ENCODE measurements around the gene OR2V1. TPM values are rescaled to one million over a fixed set of nuclear protein-coding genes. Genes with fewer than 3 reads are reported as not detected.

Gene OR2V1
- total and polyA plus RNA-seq, 2 of the 13 experiments (the other 11 are each of a cell fraction or from before 2014, with no cell fraction given), result not detected

DNA sequence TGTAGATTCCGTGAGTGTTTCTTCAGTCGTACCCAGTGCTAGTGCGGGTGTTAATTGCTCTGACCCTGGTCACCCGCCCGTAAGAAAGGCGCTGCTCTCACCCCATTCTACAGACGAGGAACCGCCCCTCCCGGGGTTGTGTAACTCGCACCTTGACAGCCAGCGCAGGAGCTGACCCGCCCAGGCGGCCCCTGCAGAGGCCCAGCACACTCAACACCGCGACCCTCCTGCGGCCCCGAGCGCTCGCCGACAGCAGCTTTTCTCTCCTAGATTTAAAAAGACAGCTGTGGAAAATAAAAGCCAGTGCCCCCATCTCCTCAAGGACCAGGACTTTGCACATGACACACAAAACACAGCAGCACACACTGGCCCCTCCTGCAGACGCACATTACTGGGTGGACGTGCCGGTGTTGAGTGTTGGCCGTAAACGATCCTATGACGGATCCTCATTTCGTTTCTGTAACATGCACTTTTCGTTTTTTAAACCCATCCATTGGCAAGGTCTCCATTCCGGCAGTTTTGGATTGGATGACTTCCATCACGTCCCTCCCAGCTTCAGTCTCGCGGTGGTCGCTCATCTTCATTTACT is 39.4 kb upstream of the OR2V1 start (continued):
- TF ChIP-seq ZNF292 (CRISPR knock-in tag; IDR thresholded peaks at IDR 0.05; ENCODE audit: borderline replicate concordance, low read depth) (0 out of 2 replicates have a peak, but pooled peaks have one; percentile 38), SP5 (CRISPR knock-in tag; IDR thresholded peaks at IDR 0.05; ENCODE audit: borderline replicate concordance, low read depth) (peak; percentile 52; the same call in 1 of the 2 replicates), ZC3H13 (CRISPR knock-in tag; IDR thresholded peaks at IDR 0.05) (no peak), ZNF720 (CRISPR knock-in tag; IDR thresholded peaks at IDR 0.05) (no peak), ZNF160 (CRISPR knock-in tag; IDR thresholded peaks at IDR 0.05) (no peak), ZBTB7B (CRISPR knock-in tag; IDR thresholded peaks at IDR 0.05) (0 out of 2 replicates have a peak, but pooled peaks have one; percentile 21), AKAP8 (CRISPR knock-in tag; IDR thresholded peaks at IDR 0.05) (no peak), RBM39 (IDR thresholded peaks at IDR 0.05; ENCODE audit: low read depth, low read length, poor library complexity, severe bottlenecking) (peak; percentile 4), ZNF350 (CRISPR knock-in tag; IDR thresholded peaks at IDR 0.05; ENCODE audit: borderline replicate concordance, low read depth) (peak; percentile 8; the same call in 1 of the 2 replicates), ZBTB3 (CRISPR knock-in tag; IDR thresholded peaks at IDR 0.05; ENCODE audit: borderline replicate concordance, low read depth) (no peak), ZNF598 (CRISPR knock-in tag; IDR thresholded peaks at IDR 0.05; ENCODE audit: borderline replicate concordance) (no peak), ZNF747 (CRISPR knock-in tag; IDR thresholded peaks at IDR 0.05; ENCODE audit: borderline replicate concordance) (no peak), ZNF546 (CRISPR knock-in tag; conservative IDR thresholded peaks at IDR 0.05) (no peak), CENPX (CRISPR knock-in tag; IDR thresholded peaks at IDR 0.05) (no peak)
- TF ChIP-seq, protein P1, sequence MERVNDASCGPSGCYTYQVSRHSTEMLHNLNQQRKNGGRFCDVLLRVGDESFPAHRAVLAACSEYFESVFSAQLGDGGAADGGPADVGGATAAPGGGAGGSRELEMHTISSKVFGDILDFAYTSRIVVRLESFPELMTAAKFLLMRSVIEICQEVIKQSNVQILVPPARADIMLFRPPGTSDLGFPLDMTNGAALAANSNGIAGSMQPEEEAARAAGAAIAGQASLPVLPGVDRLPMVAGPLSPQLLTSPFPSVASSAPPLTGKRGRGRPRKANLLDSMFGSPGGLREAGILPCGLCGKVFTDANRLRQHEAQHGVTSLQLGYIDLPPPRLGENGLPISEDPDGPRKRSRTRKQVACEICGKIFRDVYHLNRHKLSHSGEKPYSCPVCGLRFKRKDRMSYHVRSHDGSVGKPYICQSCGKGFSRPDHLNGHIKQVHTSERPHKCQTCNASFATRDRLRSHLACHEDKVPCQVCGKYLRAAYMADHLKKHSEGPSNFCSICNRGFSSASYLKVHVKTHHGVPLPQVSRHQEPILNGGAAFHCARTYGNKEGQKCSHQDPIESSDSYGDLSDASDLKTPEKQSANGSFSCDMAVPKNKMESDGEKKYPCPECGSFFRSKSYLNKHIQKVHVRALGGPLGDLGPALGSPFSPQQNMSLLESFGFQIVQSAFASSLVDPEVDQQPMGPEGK (CRISPR knock-in tag; IDR thresholded peaks at IDR 0.05), result peak; percentile 30; the same call in 1 of the 2 replicates
- TF ChIP-seq, protein P2, sequence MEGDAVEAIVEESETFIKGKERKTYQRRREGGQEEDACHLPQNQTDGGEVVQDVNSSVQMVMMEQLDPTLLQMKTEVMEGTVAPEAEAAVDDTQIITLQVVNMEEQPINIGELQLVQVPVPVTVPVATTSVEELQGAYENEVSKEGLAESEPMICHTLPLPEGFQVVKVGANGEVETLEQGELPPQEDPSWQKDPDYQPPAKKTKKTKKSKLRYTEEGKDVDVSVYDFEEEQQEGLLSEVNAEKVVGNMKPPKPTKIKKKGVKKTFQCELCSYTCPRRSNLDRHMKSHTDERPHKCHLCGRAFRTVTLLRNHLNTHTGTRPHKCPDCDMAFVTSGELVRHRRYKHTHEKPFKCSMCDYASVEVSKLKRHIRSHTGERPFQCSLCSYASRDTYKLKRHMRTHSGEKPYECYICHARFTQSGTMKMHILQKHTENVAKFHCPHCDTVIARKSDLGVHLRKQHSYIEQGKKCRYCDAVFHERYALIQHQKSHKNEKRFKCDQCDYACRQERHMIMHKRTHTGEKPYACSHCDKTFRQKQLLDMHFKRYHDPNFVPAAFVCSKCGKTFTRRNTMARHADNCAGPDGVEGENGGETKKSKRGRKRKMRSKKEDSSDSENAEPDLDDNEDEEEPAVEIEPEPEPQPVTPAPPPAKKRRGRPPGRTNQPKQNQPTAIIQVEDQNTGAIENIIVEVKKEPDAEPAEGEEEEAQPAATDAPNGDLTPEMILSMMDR (CRISPR knock-in tag; IDR thresholded peaks at IDR 0.05), result no peak; the same call in 1 of the 2 replicates
- TF ChIP-seq, protein P3, sequence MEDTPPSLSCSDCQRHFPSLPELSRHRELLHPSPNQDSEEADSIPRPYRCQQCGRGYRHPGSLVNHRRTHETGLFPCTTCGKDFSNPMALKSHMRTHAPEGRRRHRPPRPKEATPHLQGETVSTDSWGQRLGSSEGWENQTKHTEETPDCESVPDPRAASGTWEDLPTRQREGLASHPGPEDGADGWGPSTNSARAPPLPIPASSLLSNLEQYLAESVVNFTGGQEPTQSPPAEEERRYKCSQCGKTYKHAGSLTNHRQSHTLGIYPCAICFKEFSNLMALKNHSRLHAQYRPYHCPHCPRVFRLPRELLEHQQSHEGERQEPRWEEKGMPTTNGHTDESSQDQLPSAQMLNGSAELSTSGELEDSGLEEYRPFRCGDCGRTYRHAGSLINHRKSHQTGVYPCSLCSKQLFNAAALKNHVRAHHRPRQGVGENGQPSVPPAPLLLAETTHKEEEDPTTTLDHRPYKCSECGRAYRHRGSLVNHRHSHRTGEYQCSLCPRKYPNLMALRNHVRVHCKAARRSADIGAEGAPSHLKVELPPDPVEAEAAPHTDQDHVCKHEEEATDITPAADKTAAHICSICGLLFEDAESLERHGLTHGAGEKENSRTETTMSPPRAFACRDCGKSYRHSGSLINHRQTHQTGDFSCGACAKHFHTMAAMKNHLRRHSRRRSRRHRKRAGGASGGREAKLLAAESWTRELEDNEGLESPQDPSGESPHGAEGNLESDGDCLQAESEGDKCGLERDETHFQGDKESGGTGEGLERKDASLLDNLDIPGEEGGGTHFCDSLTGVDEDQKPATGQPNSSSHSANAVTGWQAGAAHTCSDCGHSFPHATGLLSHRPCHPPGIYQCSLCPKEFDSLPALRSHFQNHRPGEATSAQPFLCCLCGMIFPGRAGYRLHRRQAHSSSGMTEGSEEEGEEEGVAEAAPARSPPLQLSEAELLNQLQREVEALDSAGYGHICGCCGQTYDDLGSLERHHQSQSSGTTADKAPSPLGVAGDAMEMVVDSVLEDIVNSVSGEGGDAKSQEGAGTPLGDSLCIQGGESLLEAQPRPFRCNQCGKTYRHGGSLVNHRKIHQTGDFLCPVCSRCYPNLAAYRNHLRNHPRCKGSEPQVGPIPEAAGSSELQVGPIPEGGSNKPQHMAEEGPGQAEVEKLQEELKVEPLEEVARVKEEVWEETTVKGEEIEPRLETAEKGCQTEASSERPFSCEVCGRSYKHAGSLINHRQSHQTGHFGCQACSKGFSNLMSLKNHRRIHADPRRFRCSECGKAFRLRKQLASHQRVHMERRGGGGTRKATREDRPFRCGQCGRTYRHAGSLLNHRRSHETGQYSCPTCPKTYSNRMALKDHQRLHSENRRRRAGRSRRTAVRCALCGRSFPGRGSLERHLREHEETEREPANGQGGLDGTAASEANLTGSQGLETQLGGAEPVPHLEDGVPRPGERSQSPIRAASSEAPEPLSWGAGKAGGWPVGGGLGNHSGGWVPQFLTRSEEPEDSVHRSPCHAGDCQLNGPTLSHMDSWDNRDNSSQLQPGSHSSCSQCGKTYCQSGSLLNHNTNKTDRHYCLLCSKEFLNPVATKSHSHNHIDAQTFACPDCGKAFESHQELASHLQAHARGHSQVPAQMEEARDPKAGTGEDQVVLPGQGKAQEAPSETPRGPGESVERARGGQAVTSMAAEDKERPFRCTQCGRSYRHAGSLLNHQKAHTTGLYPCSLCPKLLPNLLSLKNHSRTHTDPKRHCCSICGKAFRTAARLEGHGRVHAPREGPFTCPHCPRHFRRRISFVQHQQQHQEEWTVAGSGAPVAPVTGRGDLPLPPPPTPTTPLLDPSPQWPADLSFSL (CRISPR knock-in tag; IDR thresholded peaks at IDR 0.05), result peak; percentile 71
- TF ChIP-seq, protein P4, sequence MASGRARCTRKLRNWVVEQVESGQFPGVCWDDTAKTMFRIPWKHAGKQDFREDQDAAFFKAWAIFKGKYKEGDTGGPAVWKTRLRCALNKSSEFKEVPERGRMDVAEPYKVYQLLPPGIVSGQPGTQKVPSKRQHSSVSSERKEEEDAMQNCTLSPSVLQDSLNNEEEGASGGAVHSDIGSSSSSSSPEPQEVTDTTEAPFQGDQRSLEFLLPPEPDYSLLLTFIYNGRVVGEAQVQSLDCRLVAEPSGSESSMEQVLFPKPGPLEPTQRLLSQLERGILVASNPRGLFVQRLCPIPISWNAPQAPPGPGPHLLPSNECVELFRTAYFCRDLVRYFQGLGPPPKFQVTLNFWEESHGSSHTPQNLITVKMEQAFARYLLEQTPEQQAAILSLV (CRISPR knock-in tag; IDR thresholded peaks at IDR 0.05; ENCODE audit: borderline replicate concordance), result no peak
